BLaER1 treated with 17β-estradiol and CSF1 and Interleukin-3, amounts not matched to agents 10 nM and 100 nM (cell line): ENCODE results near the gene CLDN25.
"Not testable (repeated sequence)": the region's sequence is repeated elsewhere in the genome, so short reads cannot be mapped to it uniquely, and the experiment has no call there.

Source experiments
- H3K27ac ChIP-seq, 11 experiments: shearing (Covaris generic); formaldehyde crosslinking; 2 replicates each; pipeline ENCODE4 v1.8.1; 2022
- H3K27me3 ChIP-seq, 11 experiments: shearing (Covaris generic); formaldehyde crosslinking; 2 replicates each; pipeline ENCODE4 v1.8.1; 2022
- H3K36me3 ChIP-seq, 11 experiments: shearing (Covaris generic); formaldehyde crosslinking; 2 replicates each; pipeline ENCODE4 v1.8.1; 2022
- H3K4me1 ChIP-seq, 10 experiments: shearing (Covaris generic); formaldehyde crosslinking; 2 replicates each; pipeline ENCODE4 v1.8.1; 2022
- H3K4me2 ChIP-seq, 11 experiments: shearing (Covaris generic); formaldehyde crosslinking; 2 replicates each; pipeline ENCODE4 v1.8.1; 2022
- H3K4me3 ChIP-seq, 10 experiments: shearing (Covaris generic); formaldehyde crosslinking; 2 replicates each; pipeline ENCODE4 v1.8.1; 2022
- H3K9ac ChIP-seq, 11 experiments: shearing (Covaris generic); formaldehyde crosslinking; 2 replicates each; pipeline ENCODE4 v1.8.1; 2022
- H3K9me3 ChIP-seq, 11 experiments: shearing (Covaris generic); formaldehyde crosslinking; replicated peaks in 1 of 11; 2 replicates each; pipeline ENCODE4 v1.8.1; 2022
- H4K20me1 ChIP-seq, 11 experiments: shearing (Covaris generic); formaldehyde crosslinking; 2 replicates each; pipeline ENCODE4 v1.8.1; 2022
- Cebpa-rat ChIP-seq, 11 experiments: shearing (Covaris generic); IDR thresholded peaks; 2 replicates each; pipeline ENCODE4 v1.8.1; 2022

The CLDN25 gene

DNA sequence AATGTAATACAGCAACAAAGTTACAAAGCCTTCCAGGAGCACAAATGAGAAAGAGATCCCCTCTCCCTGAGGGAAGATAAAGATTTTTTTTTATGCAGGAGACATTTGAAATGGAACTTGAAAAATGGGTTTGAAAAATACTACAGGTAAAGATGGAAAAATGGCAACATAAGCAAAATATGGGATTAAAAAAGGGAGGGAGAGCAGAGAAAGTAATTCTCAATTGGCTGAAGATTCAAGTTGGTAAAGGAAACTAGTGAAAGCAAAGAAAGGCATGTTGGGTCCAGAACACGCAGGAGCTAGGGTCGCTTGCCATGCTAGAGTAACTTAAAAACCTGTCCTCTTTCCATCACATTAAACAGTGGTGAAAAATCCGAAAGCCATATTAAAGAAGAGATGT, 7.6 kb upstream of the CLDN25 start:
- H3K4me2 ChIP-seq = peak overlapping the region; percentile 80 to 92 (median 86)
- H3K4me3 ChIP-seq = peak overlapping the region in 8 of 10 experiments; percentile 74 to 99 (median 93); a peak in 7 of 20 replicates
- TF ChIP-seq Cebpa-rat (IDR thresholded peaks at IDR 0.05) = no peak
- no peaks in the 10 kb centered on the region for H3K9me3 ChIP-seq
- peaks cover 0 to 26% (median 5%) of the 10 kb centered on the region in 11 experiments; a peak in 6 of 22 replicates for H4K20me1 ChIP-seq
- H3K36me3 ChIP-seq = peaks cover 23 to 51% (median 39%) of the 10 kb centered on the region in 11 experiments
- peak overlapping the region; percentile 88 to 98 (median 94); a peak in 20 of 22 replicates for H3K9ac ChIP-seq
- no peaks in the 10 kb centered on the region for H3K27me3 ChIP-seq
- peaks cover 9 to 15% (median 12%) of the 10 kb centered on the region in 10 experiments for H3K4me1 ChIP-seq
- no peak overlapping the region for H3K27ac ChIP-seq

DNA sequence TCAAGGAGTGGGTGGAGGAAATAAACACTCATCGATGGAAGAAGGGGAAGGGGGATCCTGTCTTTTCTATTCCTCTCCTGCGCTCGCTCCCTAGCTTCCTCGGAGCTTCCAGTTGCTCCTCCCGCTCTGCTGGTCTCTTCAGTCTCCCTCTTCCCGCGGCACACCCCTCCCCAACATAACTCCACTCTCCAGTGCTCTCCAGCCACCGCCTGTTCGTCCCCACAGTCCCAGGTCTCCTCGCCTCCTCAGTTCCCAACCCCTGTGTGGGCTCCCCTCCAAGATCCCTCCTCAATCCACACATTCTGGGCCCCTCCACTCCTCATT, 6.5 kb upstream of the CLDN25 start:
- no peaks in the 10 kb centered on the region for H3K27me3 ChIP-seq
- peaks cover 0 to 23% (median 0%) of the 10 kb centered on the region in 11 experiments; a peak in 5 of 22 replicates for H4K20me1 ChIP-seq
- peak overlapping the region; percentile 74 to 99 (median 93) for H3K4me3 ChIP-seq
- peak overlapping the region; percentile 88 to 98 (median 94) for H3K9ac ChIP-seq
- H3K4me2 ChIP-seq = peak overlapping the region; percentile 80 to 92 (median 86)
- H3K4me1 ChIP-seq = peaks cover 9 to 15% (median 12%) of the 10 kb centered on the region in 10 experiments
- TF ChIP-seq Cebpa-rat (IDR thresholded peaks at IDR 0.05) = no peak
- H3K9me3 ChIP-seq = no peaks in the 10 kb centered on the region
- H3K27ac ChIP-seq = peak overlapping the region; percentile 68 to 92 (median 87)
- H3K36me3 ChIP-seq = peaks cover 12 to 40% (median 28%) of the 10 kb centered on the region in 11 experiments

DNA sequence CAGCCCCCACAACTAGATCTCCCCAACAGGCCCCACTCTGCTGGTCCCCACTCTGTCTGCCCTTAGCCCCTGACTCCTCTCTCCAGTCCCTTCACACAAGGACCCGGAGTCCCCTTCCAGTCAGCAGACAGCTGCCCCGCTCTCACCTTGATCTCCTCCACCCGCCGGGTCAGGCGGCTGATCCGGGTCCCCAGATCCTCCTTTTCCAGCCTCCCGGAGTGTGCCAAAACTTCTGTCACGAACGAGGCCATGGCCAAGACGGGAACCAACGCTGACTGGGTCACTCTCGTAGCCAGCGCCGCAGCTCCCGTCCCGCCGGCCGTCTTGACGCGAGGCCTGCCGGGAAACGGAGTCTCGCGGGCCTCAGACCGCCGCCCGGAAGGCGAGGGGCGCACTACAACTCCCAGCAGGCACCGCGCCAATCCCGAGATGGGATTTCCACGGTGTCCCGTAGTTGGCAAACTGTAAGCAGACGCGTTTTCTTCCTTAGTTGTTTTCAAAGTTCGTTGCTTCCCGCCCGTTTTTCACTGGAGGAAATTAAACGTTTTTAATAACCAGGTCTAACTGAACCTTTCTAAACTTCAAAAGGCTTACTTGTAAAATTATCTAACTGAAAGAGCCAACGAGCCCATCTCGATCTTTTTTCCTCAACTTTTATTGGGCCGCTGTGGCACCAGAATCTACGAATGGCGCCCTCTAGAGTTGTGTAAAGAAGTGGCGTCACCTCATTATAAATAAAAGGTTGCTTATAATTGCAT, 6.0 kb upstream of the CLDN25 start, which contains the start of gene ZW10:
Gene ZW10 (minus strand): TSS at position 277 of the 758 bp plus-strand sequence. CDS start 26 bp downstream, at position 251.
- H3K4me2 ChIP-seq = peak within 1 kb of the TSS; percentile 80 to 92 (median 86)
- peaks cover 0 to 20% (median 0%) of the 10 kb centered on the region in 11 experiments; a peak in 5 of 22 replicates for H4K20me1 ChIP-seq
- H3K4me1 ChIP-seq = peaks cover 9 to 15% (median 12%) of the 10 kb centered on the region in 10 experiments
- no peaks in the 10 kb centered on the region for H3K27me3 ChIP-seq
- no peaks in the 10 kb centered on the region for H3K9me3 ChIP-seq
- peak within 1 kb of the TSS; percentile 74 to 99 (median 93) for H3K4me3 ChIP-seq
- H3K9ac ChIP-seq = peak within 1 kb of the TSS; percentile 88 to 98 (median 94)
- H3K27ac ChIP-seq = peak within 1 kb of the TSS; percentile 68 to 92 (median 87)
- TF ChIP-seq Cebpa-rat (IDR thresholded peaks at IDR 0.05) = no peak
- peaks cover 6 to 35% (median 23%) of the 10 kb centered on the region in 11 experiments for H3K36me3 ChIP-seq

DNA sequence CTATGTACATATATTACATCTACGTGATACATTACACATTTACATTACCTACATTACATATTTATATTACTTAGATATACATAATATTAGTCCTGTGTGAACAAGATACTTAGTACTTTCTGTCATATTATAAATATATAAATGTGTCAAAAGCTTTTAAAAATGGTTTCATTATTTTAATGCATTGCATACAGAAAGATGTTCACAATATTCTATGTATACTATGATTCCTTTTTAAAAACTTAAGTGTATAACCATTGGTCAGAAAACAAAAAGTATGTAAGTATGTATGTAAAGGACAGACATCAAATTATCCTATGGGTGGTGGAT, 5.5 kb upstream of the CLDN25 start:
- peaks cover 9 to 15% (median 12%) of the 10 kb centered on the region in 10 experiments for H3K4me1 ChIP-seq
- H3K4me2 ChIP-seq = 0 out of 22 replicates have a peak overlapping the region, but pooled peaks of 1 of the 11 experiments have one; percentile 20
- H3K4me3 ChIP-seq = peak overlapping the region; percentile 74 to 99 (median 93)
- peaks cover 0 to 15% (median 0%) of the 10 kb centered on the region in 11 experiments; a peak in 5 of 22 replicates for H4K20me1 ChIP-seq
- H3K27ac ChIP-seq = peak overlapping the region in 10 of 11 experiments; percentile 81 to 92 (median 88); a peak in 19 of 22 replicates
- H3K9ac ChIP-seq = peak overlapping the region; percentile 69 to 98 (median 94); a peak in 21 of 22 replicates
- H3K36me3 ChIP-seq = peaks cover under 1 to 30% (median 19%) of the 10 kb centered on the region in 11 experiments; a peak in 21 of 22 replicates
- no peaks in the 10 kb centered on the region for H3K9me3 ChIP-seq
- no peaks in the 10 kb centered on the region for H3K27me3 ChIP-seq
- no peak for TF ChIP-seq Cebpa-rat (IDR thresholded peaks at IDR 0.05)

DNA sequence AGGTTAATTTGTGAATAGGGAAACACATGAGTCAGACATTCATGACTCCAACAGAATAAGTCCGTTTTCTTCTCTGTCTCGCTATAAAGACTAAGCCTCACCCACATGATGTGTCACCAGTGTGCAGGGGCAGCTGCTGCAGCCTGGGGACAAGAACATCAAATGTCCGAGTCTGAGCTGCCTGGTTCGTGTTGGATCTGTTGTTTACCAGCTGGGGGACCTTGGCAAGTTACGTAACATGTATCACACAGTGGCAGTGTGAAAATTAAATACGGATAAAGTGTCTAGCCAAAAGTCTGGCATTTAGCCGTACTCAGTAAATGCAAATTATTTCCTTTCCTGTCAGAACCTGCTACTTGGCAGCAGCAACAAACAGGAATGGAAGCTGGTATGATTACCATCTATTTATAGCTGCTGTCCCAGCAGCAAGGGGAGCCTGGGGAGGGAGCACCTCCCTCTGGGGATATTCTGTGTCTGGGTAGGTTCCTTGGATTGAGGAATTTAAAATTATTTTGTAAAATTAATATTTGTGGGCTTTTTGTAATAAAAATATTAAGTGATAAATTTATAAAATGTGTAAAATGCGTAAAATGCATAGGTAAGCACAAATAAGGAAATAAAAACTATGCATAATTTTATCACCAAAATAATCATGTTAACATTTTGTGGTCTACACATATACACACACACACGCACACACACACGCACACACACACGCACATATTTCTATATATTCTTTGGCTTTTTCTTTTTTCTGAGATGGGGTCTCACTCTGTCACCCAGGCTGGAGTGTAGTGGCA, 1.3 kb upstream of the CLDN25 start:
- no peak overlapping the region for H3K27ac ChIP-seq

DNA sequence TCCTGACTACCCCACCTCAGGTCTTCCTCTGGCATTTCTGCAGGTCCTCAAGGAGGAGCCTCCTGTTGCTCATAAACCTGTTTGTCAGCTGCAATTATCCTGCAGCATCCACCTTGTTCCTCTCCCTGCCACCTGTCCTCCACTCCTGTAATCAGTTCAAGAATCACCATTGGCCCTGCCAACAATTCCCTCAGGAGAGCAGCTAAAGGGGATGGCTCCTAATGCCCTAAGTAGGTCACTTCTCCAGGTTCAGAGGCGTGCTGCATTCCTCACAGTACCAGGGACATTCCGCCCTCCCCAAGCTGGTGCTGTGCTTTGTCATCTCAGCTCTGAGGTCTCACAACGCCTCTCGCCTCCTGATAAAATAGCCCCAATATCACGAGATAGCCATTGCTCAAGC, 2.1 kb downstream of the CLDN25 start:
- no peak overlapping the region for H3K9ac ChIP-seq
- H3K4me3 ChIP-seq = no peak overlapping the region
- H3K9me3 ChIP-seq = no peaks in the 10 kb centered on the region
- TF ChIP-seq Cebpa-rat (IDR thresholded peaks at IDR 0.05) = no peak
- no peaks in the 10 kb centered on the region for H4K20me1 ChIP-seq
- H3K4me2 ChIP-seq = no peak overlapping the region
- H3K4me1 ChIP-seq = no peaks in the 10 kb centered on the region; a peak in 1 of 20 replicates
- H3K27ac ChIP-seq = no peak overlapping the region
- no peaks in the 10 kb centered on the region for H3K36me3 ChIP-seq
- no peaks in the 10 kb centered on the region for H3K27me3 ChIP-seq

More for the DNA sequence above, 1.3 kb upstream of the CLDN25 start:
- no peaks in the 10 kb centered on the region for H3K27me3 ChIP-seq
- H3K9me3 ChIP-seq = no peaks in the 10 kb centered on the region
- no peaks in the 10 kb centered on the region for H4K20me1 ChIP-seq
- no peak overlapping the region; a peak in 1 of 22 replicates for H3K4me2 ChIP-seq
- TF ChIP-seq Cebpa-rat (IDR thresholded peaks at IDR 0.05) = peak in 1 of 11 experiments; percentile 39; a peak in 1 of 22 replicates
- H3K4me3 ChIP-seq = no peak overlapping the region
- H3K36me3 ChIP-seq = no peaks in the 10 kb centered on the region
- H3K4me1 ChIP-seq = no peaks in the 10 kb centered on the region; a peak in 1 of 20 replicates
- H3K9ac ChIP-seq = no peak overlapping the region

DNA sequence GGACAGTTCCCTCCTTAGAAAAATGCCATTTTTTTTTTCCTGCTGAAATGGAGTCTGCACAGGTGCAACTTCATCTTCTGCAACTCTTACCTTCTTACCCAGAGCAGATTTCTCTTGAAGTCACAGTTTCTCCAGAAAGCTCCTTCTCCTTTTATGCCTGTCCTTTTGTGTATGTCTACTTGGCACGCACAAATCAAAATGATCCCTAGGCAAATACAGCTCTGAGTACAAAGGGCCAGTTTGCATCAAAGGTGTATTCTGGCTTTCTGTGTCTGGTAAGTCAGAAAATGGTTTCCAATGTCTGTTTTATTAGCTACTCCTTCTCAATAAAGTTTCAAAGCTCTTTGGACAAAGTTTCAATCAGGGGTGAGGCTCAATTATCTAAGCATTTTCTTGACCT, 2.5 kb downstream of the CLDN25 start:
- Histone ChIP-seq H3K27me3 (no peaks in the 10 kb centered on the region), H3K27ac (no peak overlapping the region), H4K20me1 (no peaks in the 10 kb centered on the region), H3K4me2 (no peak overlapping the region), H3K9me3 (no peaks in the 10 kb centered on the region), H3K4me1 (no peaks in the 10 kb centered on the region; a peak in 1 of 20 replicates), H3K4me3 (no peak overlapping the region), H3K36me3 (no peaks in the 10 kb centered on the region), H3K9ac (no peak overlapping the region)
- no peak for TF ChIP-seq Cebpa-rat (IDR thresholded peaks at IDR 0.05)

DNA sequence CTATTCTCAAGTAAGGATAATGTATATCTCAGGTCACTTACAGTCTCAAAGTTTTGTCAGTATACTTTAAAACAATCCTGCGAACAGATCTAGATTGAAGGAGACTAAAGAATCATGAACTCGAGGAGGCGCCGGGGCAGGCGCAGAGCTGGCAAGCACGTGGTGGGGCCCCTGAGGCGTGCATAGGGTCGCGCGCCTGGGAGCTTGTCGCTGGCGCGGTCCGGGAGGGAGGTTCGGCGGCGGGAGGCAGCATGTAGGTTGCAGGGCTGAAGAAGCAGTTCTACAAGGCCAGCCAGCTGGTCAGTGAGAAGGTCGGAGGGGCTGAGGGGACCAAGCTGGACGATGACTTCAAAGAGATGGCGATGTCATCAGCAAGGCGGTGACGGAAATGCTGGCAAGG, 9.4 kb downstream of the CLDN25 start:
- not testable (repeated sequence) for H3K4me3 ChIP-seq, H3K36me3 ChIP-seq, H3K9ac ChIP-seq, H3K9me3 ChIP-seq, H3K4me1 ChIP-seq, H4K20me1 ChIP-seq, H3K27ac ChIP-seq, H3K4me2 ChIP-seq, H3K27me3 ChIP-seq

DNA sequence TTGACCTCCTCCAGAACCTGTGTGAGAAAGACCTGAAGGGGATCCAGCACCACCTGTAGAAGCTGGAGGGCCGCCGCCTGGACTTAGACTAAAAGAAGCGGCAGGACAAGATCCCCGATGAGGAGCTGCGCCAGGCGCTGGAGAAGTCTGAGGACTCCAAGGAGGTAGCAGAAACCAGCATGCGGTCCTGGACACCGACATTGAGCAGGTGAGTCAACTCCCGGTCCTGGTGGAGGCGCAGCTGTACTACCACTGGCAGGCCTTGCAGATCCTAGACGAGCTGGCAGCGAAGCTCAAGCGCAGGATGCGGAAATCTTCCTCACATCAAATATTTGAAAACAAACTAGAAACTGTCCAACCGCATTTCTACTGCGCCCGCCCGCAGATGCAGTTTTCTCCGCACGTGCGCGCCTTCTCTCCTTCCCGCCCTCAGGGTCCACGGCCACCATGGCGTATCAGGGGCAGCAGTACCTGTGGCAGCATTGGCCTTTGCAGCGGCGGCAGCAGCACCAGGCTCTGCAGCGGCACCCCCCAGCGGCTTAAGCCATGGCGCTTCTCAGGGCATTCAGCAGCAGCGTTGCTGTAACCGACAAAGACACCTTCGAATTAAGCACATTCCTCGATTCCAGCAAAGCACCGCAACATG, 10.2 kb downstream of the CLDN25 start:
- H3K9ac ChIP-seq = no peak overlapping the region
- no peaks in the 10 kb centered on the region for H4K20me1 ChIP-seq
- no peak overlapping the region for H3K4me3 ChIP-seq
- no peak overlapping the region for H3K27ac ChIP-seq
- H3K36me3 ChIP-seq = no peaks in the 10 kb centered on the region
- no peaks in the 10 kb centered on the region for H3K4me1 ChIP-seq
- H3K4me2 ChIP-seq = no peak overlapping the region
- no peak for TF ChIP-seq Cebpa-rat (IDR thresholded peaks at IDR 0.05)
- no peaks in the 10 kb centered on the region for H3K9me3 ChIP-seq
- no peaks in the 10 kb centered on the region for H3K27me3 ChIP-seq
